NCI-H2196 treated with DMSO at 0.1 percent for 48 hours (cell line): ENCODE data around the gene PDPK1.
"Not testable (repeated sequence)": the region's sequence is repeated elsewhere in the genome, so short reads cannot be mapped to it uniquely, and the experiment has no call there.

Experiments used
- DNase-seq: peaks from one replicate; lab custom pipeline; 2025; ENCODE audit not compliant: unreplicated experiment; lab: John Stamatoyannopoulos, UW

PDPK1 gene

GRCh38 chr16:2609827-2610470, 72.1 kb downstream of the PDPK1 start:
- DNase-seq, result no peak

GRCh38 chr16:2610781-2611498, 73.1 kb downstream of the PDPK1 start:
- DNase-seq, result no peak

DNA sequence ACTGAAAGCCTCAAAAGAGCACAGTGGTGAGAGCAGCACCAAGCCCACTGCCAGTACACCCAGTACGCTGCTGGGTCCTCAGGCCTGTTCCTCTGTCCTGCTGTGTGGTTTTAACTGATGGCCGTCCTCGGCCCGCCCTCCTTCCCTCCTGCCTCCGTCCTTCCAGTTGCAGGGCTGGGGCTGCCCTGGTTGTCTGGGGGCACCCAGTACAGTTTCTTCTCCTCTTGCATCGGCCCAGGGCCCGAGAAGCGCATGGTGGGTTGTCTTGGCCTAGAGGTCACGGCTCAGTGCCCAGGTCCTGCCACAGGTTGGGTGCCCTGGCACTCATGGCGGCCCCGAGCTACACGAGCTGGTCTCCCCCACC, 73.7 kb downstream of the PDPK1 start:
- DNase-seq, result no peak

- DNase-seq, result not testable (repeated sequence)
Measured at GRCh38 chr16:2611877-2612276, 74.1 kb downstream of the PDPK1 start.

DNA sequence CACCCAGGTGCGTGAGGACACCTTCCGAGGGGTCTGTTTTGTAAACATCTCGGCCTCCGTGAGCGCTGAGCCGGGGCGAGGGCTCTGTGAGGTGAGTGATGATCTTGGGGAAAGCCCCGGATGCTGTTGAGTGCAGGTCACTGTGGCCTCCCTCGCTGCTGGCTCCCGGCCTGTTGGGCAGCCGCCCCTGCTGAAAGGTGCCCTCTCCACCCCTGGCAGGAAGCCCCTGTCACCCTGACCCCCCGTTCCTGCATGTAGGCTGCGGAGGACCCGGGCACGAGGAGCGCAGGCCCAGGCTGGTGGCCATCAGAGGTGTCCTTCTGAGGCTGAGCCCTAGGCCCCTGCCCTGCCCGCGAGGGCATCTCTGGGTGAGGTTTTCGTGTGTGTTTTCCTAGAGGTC, 75.4 kb downstream of the PDPK1 start:
- DNase-seq, result not testable (repeated sequence)

DNA sequence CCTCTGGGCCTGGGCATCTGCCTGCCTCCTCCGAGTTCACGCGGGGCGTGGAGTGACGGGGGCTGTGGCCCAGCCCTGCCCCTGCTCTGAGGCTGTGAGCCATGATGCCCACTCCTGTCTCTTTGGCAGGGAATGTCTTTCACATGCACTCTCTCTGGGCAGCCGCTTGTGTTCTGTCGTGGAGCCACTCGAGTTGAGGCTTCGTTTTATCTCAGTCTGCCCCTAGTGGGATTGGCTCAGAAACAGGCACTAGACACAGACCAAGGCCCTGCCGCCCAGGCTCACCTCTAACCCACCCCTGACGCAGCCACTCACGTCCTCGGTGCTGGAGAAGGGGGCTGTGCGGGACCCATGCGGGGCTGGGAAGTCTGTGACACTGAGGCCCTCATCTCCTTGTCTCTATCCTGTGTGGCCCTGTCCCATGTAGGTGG, 77.0 kb downstream of the PDPK1 start:
- DNase-seq, result no peak

DNA sequence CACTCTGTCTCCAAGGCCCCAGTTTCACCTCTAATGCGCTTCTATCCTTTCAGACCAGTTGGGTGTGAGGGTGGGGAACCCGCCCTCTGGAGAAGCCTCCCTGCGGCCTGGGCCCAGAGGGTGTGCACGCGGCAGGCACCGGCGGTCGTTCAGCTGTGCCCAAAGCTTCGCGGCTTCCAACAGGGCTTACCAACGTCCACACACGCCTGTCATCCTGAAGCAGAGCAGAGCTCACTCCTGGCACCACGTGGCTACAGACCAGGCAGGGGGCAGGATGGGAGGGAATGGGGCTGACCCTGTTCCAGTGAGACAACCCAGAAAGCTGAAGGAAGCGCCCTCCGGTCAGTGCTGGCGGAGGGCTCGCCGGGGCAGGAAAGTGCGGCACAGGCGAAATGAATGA, 81.1 kb downstream of the PDPK1 start:
- DNase-seq, result not testable (repeated sequence)

DNA sequence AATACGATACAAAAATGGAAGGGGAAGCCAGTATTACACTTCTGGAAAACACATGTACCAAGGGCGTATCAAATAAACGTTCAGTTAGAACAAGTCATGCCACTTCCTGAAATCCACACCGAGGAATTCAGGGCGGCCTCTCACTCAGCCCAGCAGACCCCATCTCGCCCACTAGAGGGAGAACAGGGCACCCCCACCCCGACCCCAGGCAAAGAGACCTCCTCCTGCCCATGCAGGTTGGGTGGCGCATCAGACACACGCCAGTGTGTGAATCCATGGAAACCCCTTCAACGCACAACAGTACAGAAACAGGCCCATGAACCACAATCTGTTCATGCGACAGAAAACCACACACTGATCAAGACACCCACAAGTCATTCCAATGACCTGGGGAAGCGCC, 81.8 kb downstream of the PDPK1 start:
- DNase-seq, result not testable (repeated sequence)

GRCh38 chr16:2620870-2621269, 83.0 kb downstream of the PDPK1 start:
- DNase-seq, result not testable (repeated sequence)

DNA sequence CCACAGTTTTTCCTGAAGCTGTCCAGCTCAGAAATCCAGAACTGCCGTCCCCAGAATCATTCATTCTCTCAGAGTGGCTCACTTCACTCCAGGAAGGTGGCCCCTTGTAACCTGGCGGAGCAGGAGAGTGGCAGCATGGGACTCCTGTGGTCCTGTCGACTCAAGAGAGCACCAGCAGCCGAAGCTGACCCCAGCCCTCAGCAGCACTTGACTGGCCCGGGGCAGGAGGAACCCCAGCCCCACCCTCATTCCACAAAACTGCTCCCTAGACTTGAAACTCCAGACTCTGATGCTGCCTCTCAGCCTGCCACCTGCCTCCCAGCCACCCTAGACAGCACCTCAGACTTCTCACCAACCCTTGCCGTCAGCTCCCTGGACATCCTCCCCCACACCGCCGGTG, 83.6 kb downstream of the PDPK1 start:
- DNase-seq, result not testable (repeated sequence)

- not testable (repeated sequence) for DNase-seq
Measured at GRCh38 chr16:2627075-2627474, 89.3 kb downstream of the PDPK1 start.

- not testable (repeated sequence) for DNase-seq
Measured at GRCh38 chr16:2631203-2631602, 93.4 kb downstream of the PDPK1 start.

DNA sequence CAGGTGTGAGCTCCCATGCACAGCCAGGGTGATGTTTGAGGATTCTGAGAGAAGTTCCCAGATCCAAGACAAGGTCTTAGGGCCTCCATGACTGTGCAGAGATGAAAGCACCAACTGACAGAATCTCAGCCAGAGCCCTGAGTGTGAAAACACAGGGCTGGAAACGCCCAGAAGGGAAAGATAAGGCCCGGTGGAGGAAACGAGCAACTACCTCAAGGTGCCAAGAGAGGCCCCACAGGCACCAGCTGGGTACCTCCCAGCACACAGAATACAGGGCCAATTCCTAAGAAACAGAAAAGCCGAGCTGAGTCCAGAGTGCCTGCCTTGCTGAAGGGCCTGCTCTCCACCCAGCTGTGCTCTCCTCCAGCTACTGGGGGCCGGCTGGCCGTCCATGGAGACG, 94.5 kb downstream of the PDPK1 start:
- not testable (repeated sequence) for DNase-seq

DNA sequence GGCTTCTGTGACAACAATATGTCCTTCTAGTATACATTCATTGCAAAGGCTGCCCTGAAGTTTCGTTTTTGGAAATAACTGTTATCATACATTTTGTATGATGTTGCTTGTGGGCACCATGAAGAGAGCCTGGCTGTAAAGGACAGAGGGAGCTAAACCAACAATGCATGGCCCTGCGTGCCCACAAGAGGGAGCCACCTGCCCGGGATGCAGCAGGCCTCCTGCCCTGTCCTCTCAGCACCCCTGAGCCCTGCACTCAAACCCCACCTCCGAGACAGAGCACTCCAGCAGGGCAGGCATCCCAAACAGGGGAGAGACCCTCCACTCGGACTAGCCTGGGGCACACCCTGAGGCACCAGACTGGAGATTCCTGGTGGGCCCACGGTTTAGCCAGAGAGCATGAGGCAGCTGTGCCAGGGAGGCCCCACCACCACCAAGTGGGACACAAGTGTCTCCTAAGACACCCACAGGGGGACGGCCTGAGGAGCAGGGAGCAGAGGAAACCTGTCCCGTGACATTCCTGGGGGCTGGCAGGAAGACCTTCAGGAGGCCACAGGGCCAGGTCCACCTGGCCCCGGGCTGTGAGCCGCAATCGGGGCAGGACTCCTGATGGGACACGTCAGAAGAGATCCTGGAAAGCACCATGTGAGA, 101.4 kb downstream of the PDPK1 start:
- DNase-seq, result not testable (repeated sequence)

DNA sequence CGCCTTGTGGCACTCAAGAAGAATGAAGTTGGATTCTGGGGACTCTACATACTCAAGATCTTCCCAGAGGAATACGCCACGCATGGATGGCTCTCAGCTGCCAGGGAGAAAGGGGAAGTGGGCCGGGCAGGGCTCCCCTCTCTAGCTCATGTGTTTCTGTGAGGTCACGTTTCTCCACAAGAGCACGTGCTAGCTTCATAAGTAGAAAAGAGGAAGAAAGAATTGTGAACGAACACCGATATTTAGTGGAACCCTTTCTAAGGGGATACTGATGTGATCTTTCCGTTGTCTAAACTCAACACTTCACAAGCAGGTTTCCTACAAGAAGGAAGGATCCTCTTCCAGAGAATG, 101.9 kb downstream of the PDPK1 start:
- not testable (repeated sequence) for DNase-seq

GRCh38 chr16:2642561-2642960, 104.7 kb downstream of the PDPK1 start:
- DNase-seq, result not testable (repeated sequence)

DNA sequence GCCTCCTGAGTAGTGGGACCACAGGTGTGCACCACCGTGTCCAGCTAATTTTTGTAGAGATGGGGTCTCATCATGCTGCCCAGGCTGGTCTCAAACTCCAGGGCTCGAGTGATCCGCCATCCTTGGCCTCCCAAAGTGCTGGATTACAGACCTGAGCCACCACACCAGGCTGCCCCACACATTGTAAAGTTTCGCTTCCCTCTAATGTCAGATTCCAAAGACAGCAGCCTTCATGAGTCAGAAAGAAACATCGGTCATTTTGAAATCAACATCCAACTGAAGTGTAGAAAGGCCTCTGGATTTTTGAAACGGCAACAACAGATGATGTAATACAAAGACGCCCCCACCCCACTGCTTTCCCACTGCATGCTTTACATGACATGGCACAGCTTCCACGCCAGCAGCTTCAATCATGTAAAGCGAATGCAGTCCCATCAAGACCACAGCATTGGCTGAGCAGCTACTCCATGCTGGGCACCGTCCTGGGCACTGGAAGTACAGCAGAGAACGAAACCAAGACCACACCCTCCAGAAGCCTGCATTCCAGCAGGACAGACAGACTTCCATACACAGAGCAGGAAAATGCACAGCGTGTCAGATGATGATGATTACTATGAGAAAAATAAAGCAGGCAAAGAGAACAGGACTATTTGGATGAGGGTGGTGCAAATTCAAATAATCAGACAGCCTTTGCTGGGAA, 107.1 kb downstream of the PDPK1 start:
- DNase-seq, result not testable (repeated sequence)

DNA sequence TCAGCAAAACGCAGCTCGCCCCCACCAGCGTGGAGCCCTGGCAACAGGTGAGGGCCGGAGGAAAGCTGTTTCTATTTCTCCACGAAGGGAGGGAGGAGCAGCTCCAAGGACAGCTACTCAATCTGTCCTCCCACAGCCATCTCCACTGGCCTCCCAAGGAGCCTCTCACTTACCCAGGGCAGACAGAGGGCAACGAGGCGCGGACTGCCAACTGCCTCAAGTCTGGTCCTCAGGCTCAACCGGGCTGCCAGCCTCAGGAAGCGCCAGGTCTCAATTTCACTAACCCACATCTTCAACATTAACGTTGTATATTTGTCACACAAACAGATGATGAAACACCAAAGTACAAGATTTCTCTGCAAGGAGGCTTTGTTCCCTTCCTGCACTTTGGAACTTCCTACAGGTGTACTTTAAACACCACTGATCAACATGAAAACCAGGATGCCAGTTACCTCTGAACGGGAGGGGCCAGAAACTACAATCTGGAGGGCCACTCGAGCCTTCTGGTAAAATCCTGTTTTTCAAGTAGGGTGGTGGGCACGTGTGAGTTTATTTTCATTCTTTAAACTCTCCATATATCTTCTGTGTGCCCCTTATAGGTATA, 113.5 kb downstream of the PDPK1 start:
- DNase-seq, result not testable (repeated sequence)
